Measurements from ENCODE around the gene DPP6. TPM values are rescaled to one million over a fixed set of nuclear protein-coding genes. Genes with fewer than 3 reads are reported as not detected.

The DPP6 gene
- total and polyA plus RNA-seq, 2 experiments from 2014 or later: not detected

DNA sequence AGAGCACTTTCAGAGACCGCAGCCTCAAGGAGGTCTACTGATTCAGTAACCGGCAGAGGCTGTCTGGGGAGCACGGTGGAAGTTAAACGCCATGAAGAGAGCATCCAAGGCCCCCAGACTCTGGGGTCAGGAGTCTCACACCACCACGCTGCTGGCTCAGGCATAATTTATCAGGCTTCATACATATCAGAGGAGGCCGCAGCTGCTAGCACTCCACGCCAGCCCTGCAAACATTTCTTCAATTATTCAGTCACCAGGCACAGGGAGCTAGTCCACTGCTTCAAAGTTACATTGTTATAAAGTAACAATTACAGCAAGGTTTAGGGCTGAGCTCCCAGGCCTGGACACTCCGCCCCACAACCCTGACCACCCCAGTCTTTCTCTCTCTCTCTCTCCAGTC, 852.9 kb downstream of the DPP6 start:
- Mint-ChIP-seq H3K36me3 (ENCODE audit: low read depth) (peaks cover 9% of the 10 kb centered on the region), H3K4me3 (no peak overlapping the region), H3K27ac (no peak overlapping the region)

More for the DNA sequence above, 852.9 kb downstream of the DPP6 start:
- peaks cover 5% of the 10 kb centered on the region for H3K27me3 Mint-ChIP-seq (ENCODE audit: insufficient read depth, low read depth, poor library complexity)
- TF ChIP-seq JUNB (IDR thresholded peaks at IDR 0.05; ENCODE audit: unreplicated experiment) (no peak), EZH2 (IDR thresholded peaks at IDR 0.05; ENCODE audit: low read depth, unreplicated experiment) (no peak), ZNF331 (CRISPR knock-in tag; IDR thresholded peaks at IDR 0.05; ENCODE audit: low read depth) (no peak), ZNF114 (CRISPR knock-in tag; IDR thresholded peaks at IDR 0.05) (no peak)
- TF ChIP-seq, protein P1, sequence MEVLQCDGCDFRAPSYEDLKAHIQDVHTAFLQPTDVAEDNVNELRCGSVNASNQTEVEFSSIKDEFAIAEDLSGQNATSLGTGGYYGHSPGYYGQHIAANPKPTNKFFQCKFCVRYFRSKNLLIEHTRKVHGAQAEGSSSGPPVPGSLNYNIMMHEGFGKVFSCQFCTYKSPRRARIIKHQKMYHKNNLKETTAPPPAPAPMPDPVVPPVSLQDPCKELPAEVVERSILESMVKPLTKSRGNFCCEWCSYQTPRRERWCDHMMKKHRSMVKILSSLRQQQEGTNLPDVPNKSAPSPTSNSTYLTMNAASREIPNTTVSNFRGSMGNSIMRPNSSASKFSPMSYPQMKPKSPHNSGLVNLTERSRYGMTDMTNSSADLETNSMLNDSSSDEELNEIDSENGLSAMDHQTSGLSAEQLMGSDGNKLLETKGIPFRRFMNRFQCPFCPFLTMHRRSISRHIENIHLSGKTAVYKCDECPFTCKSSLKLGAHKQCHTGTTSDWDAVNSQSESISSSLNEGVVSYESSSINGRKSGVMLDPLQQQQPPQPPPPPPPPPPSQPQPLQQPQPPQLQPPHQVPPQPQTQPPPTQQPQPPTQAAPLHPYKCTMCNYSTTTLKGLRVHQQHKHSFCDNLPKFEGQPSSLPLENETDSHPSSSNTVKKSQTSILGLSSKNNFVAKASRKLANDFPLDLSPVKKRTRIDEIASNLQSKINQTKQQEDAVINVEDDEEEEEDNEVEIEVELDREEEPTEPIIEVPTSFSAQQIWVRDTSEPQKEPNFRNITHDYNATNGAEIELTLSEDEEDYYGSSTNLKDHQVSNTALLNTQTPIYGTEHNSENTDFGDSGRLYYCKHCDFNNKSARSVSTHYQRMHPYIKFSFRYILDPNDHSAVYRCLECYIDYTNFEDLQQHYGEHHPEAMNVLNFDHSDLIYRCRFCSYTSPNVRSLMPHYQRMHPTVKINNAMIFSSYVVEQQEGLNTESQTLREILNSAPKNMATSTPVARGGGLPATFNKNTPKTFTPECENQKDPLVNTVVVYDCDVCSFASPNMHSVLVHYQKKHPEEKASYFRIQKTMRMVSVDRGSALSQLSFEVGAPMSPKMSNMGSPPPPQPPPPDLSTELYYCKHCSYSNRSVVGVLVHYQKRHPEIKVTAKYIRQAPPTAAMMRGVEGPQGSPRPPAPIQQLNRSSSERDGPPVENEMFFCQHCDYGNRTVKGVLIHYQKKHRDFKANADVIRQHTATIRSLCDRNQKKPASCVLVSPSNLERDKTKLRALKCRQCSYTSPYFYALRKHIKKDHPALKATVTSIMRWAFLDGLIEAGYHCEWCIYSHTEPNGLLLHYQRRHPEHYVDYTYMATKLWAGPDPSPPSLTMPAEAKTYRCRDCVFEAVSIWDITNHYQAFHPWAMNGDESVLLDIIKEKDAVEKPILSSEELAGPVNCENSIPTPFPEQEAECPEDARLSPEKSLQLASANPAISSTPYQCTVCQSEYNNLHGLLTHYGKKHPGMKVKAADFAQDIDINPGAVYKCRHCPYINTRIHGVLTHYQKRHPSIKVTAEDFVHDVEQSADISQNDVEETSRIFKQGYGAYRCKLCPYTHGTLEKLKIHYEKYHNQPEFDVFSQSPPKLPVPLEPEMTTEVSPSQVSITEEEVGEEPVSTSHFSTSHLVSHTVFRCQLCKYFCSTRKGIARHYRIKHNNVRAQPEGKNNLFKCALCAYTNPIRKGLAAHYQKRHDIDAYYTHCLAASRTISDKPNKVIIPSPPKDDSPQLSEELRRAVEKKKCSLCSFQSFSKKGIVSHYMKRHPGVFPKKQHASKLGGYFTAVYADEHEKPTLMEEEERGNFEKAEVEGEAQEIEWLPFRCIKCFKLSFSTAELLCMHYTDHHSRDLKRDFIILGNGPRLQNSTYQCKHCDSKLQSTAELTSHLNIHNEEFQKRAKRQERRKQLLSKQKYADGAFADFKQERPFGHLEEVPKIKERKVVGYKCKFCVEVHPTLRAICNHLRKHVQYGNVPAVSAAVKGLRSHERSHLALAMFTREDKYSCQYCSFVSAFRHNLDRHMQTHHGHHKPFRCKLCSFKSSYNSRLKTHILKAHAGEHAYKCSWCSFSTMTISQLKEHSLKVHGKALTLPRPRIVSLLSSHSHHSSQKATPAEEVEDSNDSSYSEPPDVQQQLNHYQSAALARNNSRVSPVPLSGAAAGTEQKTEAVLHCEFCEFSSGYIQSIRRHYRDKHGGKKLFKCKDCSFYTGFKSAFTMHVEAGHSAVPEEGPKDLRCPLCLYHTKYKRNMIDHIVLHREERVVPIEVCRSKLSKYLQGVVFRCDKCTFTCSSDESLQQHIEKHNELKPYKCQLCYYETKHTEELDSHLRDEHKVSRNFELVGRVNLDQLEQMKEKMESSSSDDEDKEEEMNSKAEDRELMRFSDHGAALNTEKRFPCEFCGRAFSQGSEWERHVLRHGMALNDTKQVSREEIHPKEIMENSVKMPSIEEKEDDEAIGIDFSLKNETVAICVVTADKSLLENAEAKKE (CRISPR knock-in tag; IDR thresholded peaks at IDR 0.05): no peak
- TF ChIP-seq, protein P2, sequence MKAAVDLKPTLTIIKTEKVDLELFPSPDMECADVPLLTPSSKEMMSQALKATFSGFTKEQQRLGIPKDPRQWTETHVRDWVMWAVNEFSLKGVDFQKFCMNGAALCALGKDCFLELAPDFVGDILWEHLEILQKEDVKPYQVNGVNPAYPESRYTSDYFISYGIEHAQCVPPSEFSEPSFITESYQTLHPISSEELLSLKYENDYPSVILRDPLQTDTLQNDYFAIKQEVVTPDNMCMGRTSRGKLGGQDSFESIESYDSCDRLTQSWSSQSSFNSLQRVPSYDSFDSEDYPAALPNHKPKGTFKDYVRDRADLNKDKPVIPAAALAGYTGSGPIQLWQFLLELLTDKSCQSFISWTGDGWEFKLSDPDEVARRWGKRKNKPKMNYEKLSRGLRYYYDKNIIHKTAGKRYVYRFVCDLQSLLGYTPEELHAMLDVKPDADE (IDR thresholded peaks at IDR 0.05): no peak
- H3K4me1 ChIP-seq (ENCODE audit: insufficient read depth): no peaks in the 10 kb centered on the region
- DNase-seq (ENCODE audit: low spot score): no peak
- no peaks in the 10 kb centered on the region for H3K9me2 ChIP-seq (ENCODE audit: insufficient read depth)
- H3K9me3 Mint-ChIP-seq: peaks cover 50% of the 10 kb centered on the region
- no peaks in the 10 kb centered on the region for H3K27me3 ChIP-seq (ENCODE audit: insufficient read depth)
- no peak for ATAC-seq
- H3K36me3 ChIP-seq (ENCODE audit: insufficient read depth): no peaks in the 10 kb centered on the region; the same call in 1 of the 2 replicates
- H3F3A ChIP-seq (replicated peaks; ENCODE audit: low read depth): no peaks in the 10 kb centered on the region
- H2AFZ ChIP-seq: no peak overlapping the region
- no peaks in the 10 kb centered on the region for H3K79me2 ChIP-seq (replicated peaks; ENCODE audit: insufficient read depth)
- H3K27ac ChIP-seq (ENCODE audit: low read depth): no peak overlapping the region
- no peaks in the 10 kb centered on the region for H4K20me1 ChIP-seq (replicated peaks; ENCODE audit: insufficient read depth)
- no peaks in the 10 kb centered on the region for H3K4me1 Mint-ChIP-seq
- H3K4me2 ChIP-seq: no peak overlapping the region
- H3K4me3 ChIP-seq: no peak overlapping the region
